Neural cell (in vitro differentiated cells): ENCODE data around the gene SAMD8. TPM values are rescaled to one million over a fixed set of nuclear protein-coding genes. Genes with fewer than 3 reads are reported as not detected.

ENCODE experiments used
- H2AFZ ChIP-seq: fragments of 200-600, 300-800 bp; sonication (generic), shearing (Covaris generic); 2 replicates; pipeline ENCODE4 v1.6.0; 2014; ENCODE audit warnings: low read depth, mild to moderate bottlenecking, antibody characterized with exemption, low read length, moderate library complexity
- H3F3A ChIP-seq: fragments of 200-600 bp; shearing (Covaris generic); 2 replicates; pipeline ENCODE4 v1.6.1; 2016; ENCODE audit warnings: mild to moderate bottlenecking, moderate library complexity, mixed read lengths, antibody characterized with exemption, low read length; ENCODE audit not compliant: insufficient read depth, poor library complexity, severe bottlenecking
- H3K27ac ChIP-seq: fragments of 200-600, 300-800 bp; sonication (generic), shearing (Covaris generic); 2 replicates; pipeline ENCODE4 v1.5.1; 2014; ENCODE audit warnings: mild to moderate bottlenecking, low read length, moderate library complexity
- H3K27me3 ChIP-seq: fragments of 300-800, 200-600 bp; sonication (generic), shearing (Covaris generic); 2 replicates; pipeline ENCODE4 v1.6.0; 2014; ENCODE audit warnings: mild to moderate bottlenecking, low read depth, low read length, moderate library complexity; ENCODE audit not compliant: insufficient read depth
- H3K36me3 ChIP-seq: fragments of 300-800, 200-600 bp; sonication (generic), shearing (Covaris generic); 2 replicates; pipeline ENCODE4 v1.5.1; 2014; ENCODE audit warnings: mild to moderate bottlenecking, antibody characterized with exemption, low read length, moderate library complexity; ENCODE audit not compliant: insufficient read depth
- H3K4me2 ChIP-seq: fragments of 300-800, 200-600 bp; sonication (generic), shearing (Covaris generic); 2 replicates; pipeline ENCODE4 v1.6.0; 2014; ENCODE audit warnings: mild to moderate bottlenecking, low read length
- H3K4me3 ChIP-seq: fragments of 300-800, 200-600 bp; sonication (generic), shearing (Covaris generic); 2 replicates; pipeline ENCODE4 v1.5.1; 2014; ENCODE audit warnings: mild to moderate bottlenecking, low read length, moderate library complexity
- H3K79me2 ChIP-seq: fragments of 200-600 bp; shearing (Covaris generic); replicated peaks from 2 replicates; pipeline ENCODE4 v1.6.0; 2014; ENCODE audit warnings: mild to moderate bottlenecking, low read length, moderate library complexity; ENCODE audit not compliant: insufficient read depth
- H3K9ac ChIP-seq: fragments of 300-800, 200-600 bp; sonication (generic), shearing (Covaris generic); 2 replicates; pipeline ENCODE4 v1.6.1; 2016; ENCODE audit warnings: mild to moderate bottlenecking, low read length, mixed read lengths
- H3K9me2 ChIP-seq: fragments of 200-600 bp; shearing (Covaris generic); 2 replicates; pipeline ENCODE4 v1.6.1; 2016; ENCODE audit warnings: mild to moderate bottlenecking, low read length, mixed read lengths; ENCODE audit not compliant: insufficient read depth
- H3K9me3 ChIP-seq: fragments of 200-600, 300-800 bp; sonication (generic), shearing (Covaris generic); 2 replicates; pipeline ENCODE4 v1.6.1; 2016; ENCODE audit warnings: mild to moderate bottlenecking, mixed run types, low read length, moderate library complexity, mixed read lengths
- H4K20me1 ChIP-seq: fragments of 200-600 bp; shearing (Covaris generic); 2 replicates; pipeline ENCODE4 v1.6.1; 2016; ENCODE audit warnings: mild to moderate bottlenecking, mixed run types; ENCODE audit not compliant: insufficient read depth
- EP300 ChIP-seq: fragments of 450-650 bp; conservative IDR thresholded peaks from 2 replicates; pipeline ENCODE4 v1.6.1; 2014; ENCODE audit warnings: antibody characterized with exemption, mild to moderate bottlenecking, moderate library complexity; ENCODE audit not compliant: poor library complexity, severe bottlenecking
- EZH2 ChIP-seq: fragments of 200-600, 300-800 bp; shearing (Covaris generic), sonication (generic); IDR thresholded peaks from 2 replicates; pipeline ENCODE4 v1.6.1; 2014; ENCODE audit warnings: antibody characterized with exemption, low read length, borderline replicate concordance, mild to moderate bottlenecking; ENCODE audit not compliant: insufficient read depth, poor library complexity, severe bottlenecking
- MXI1 ChIP-seq: fragments of 450-650 bp; conservative IDR thresholded peaks from 2 replicates; pipeline ENCODE4 v1.6.1; 2014; ENCODE audit warnings: antibody characterized with exemption, mild to moderate bottlenecking; ENCODE audit not compliant: poor library complexity, severe bottlenecking
- POLR2AphosphoS5 ChIP-seq: IDR thresholded peaks from 2 replicates; pipeline ENCODE4 v1.6.1; 2012
- RAD21 ChIP-seq: fragments of 450-650 bp; conservative IDR thresholded peaks from 2 replicates; pipeline ENCODE4 v1.6.1; 2014; ENCODE audit warnings: antibody characterized with exemption, mild to moderate bottlenecking, moderate library complexity
- SMC3 ChIP-seq: fragments of 450-650 bp; conservative IDR thresholded peaks from 2 replicates; pipeline ENCODE4 v1.6.1; 2014; ENCODE audit warnings: antibody characterized with exemption, mild to moderate bottlenecking, moderate library complexity; ENCODE audit not compliant: poor library complexity
- TAF1 ChIP-seq: IDR thresholded peaks from 2 replicates; pipeline ENCODE4 v1.6.1; 2012; ENCODE audit warnings: low read depth
- polyA plus RNA-seq: library from polyadenylated mRNA; depleted of rRNA; stranded (reverse); fragments of >200 nt; gene quantifications from 2 replicates; pipeline ENCODE4 v1.2.3, GENCODE V29; 2014
- TF ChIP-seq, protein P1 (sequence below): IDR thresholded peaks from 2 replicates; pipeline ENCODE4 v1.6.1; 2012; ENCODE audit warnings: borderline replicate concordance
- TF ChIP-seq, protein P2 (sequence below): fragments of 450-650 bp; IDR thresholded peaks from 2 replicates; pipeline ENCODE4 v1.5.1; 2014; ENCODE audit warnings: antibody characterized with exemption, mild to moderate bottlenecking, moderate library complexity; ENCODE audit not compliant: poor library complexity, severe bottlenecking

SAMD8 gene
- polyA plus RNA-seq, 1 donor from 2014 or later: 32.9 TPM

DNA sequence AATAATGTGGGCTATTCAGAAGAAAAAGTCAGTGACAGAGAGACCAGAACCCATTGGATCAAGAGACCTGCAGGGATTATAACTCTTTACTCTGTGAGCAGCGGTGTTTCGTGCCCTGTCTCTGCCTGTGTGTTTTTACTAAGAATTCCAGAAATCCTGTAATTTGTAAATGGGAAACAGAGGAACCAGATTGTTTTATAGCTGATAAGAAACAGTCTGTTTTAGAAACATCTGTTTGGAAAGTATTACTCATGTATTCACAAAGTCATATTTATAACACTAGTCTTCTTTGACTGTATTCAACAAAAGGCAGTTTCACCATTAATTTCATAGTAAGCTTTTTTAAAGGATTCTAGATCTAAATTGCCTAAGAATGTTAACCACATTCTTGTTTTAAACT is 69.1 kb downstream of the SAMD8 start:
- Histone ChIP-seq H3K9me3 (no peaks in the 10 kb centered on the region), H3K4me3 (no peak overlapping the region), H4K20me1 (no peaks in the 10 kb centered on the region), H3K9ac (no peak overlapping the region), H3K27ac (no peak overlapping the region), H2AFZ (no peak overlapping the region), H3K79me2 (no peaks in the 10 kb centered on the region), H3K27me3 (no peaks in the 10 kb centered on the region), H3K9me2 (no peaks in the 10 kb centered on the region), H3K36me3 (no peaks in the 10 kb centered on the region), H3F3A (no peaks in the 10 kb centered on the region), H3K4me2 (no peak overlapping the region)
- TF ChIP-seq MXI1 (no peak), SMC3 (no peak), POLR2AphosphoS5 (no peak), TAF1 (no peak), RAD21 (no peak), EZH2 (no peak), EP300 (no peak)
- TF ChIP-seq, protein P1, sequence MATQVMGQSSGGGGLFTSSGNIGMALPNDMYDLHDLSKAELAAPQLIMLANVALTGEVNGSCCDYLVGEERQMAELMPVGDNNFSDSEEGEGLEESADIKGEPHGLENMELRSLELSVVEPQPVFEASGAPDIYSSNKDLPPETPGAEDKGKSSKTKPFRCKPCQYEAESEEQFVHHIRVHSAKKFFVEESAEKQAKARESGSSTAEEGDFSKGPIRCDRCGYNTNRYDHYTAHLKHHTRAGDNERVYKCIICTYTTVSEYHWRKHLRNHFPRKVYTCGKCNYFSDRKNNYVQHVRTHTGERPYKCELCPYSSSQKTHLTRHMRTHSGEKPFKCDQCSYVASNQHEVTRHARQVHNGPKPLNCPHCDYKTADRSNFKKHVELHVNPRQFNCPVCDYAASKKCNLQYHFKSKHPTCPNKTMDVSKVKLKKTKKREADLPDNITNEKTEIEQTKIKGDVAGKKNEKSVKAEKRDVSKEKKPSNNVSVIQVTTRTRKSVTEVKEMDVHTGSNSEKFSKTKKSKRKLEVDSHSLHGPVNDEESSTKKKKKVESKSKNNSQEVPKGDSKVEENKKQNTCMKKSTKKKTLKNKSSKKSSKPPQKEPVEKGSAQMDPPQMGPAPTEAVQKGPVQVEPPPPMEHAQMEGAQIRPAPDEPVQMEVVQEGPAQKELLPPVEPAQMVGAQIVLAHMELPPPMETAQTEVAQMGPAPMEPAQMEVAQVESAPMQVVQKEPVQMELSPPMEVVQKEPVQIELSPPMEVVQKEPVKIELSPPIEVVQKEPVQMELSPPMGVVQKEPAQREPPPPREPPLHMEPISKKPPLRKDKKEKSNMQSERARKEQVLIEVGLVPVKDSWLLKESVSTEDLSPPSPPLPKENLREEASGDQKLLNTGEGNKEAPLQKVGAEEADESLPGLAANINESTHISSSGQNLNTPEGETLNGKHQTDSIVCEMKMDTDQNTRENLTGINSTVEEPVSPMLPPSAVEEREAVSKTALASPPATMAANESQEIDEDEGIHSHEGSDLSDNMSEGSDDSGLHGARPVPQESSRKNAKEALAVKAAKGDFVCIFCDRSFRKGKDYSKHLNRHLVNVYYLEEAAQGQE: no peak
- TF ChIP-seq, protein P2, sequence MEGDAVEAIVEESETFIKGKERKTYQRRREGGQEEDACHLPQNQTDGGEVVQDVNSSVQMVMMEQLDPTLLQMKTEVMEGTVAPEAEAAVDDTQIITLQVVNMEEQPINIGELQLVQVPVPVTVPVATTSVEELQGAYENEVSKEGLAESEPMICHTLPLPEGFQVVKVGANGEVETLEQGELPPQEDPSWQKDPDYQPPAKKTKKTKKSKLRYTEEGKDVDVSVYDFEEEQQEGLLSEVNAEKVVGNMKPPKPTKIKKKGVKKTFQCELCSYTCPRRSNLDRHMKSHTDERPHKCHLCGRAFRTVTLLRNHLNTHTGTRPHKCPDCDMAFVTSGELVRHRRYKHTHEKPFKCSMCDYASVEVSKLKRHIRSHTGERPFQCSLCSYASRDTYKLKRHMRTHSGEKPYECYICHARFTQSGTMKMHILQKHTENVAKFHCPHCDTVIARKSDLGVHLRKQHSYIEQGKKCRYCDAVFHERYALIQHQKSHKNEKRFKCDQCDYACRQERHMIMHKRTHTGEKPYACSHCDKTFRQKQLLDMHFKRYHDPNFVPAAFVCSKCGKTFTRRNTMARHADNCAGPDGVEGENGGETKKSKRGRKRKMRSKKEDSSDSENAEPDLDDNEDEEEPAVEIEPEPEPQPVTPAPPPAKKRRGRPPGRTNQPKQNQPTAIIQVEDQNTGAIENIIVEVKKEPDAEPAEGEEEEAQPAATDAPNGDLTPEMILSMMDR: no peak

DNA sequence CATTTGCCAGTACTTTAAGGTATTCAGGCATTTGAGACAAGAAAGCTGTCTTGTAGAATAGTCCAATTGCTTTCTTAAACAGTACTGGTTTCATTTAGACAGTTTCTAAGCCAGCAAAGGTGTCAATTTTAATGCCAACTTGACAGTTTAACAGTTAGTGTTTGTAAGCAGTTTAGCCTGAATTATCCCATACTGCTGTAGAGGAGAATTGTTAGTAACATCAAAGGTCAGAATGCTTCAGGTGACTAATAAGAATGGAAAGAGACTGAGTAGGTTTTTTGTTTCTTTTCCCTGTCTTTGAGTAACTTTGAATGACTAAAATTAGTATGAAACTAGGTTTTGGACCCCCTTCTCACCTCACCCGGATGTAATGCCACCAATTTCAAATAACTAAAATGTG is 69.6 kb downstream of the SAMD8 start:
- H3K36me3 ChIP-seq: no peaks in the 10 kb centered on the region
- TF ChIP-seq EP300 (no peak), MXI1 (no peak)
- TF ChIP-seq, protein P2: no peak
- no peak overlapping the region for H3K4me3 ChIP-seq
- H4K20me1 ChIP-seq: no peaks in the 10 kb centered on the region
- no peaks in the 10 kb centered on the region for H3K9me2 ChIP-seq
- no peaks in the 10 kb centered on the region for H3K79me2 ChIP-seq
- no peak overlapping the region for H3K4me2 ChIP-seq
- no peak overlapping the region for H2AFZ ChIP-seq
- no peak overlapping the region for H3K9ac ChIP-seq
- H3K27ac ChIP-seq: no peak overlapping the region
- H3K27me3 ChIP-seq: no peaks in the 10 kb centered on the region
- H3K9me3 ChIP-seq: no peaks in the 10 kb centered on the region
- H3F3A ChIP-seq: no peaks in the 10 kb centered on the region
